Hematopoietic multipotent progenitor cell treated with erythropoietin and hydrocortisone succinate and interleukin-3 and kit ligand, for 8 days (in vitro differentiated cells): ENCODE results near the gene LBHD1.

Experiments
- DNase-seq: peaks from one replicate; pipeline ENCODE4 v3.0.0-alpha.2; 2015

Gene LBHD1

GRCh38 chr11:62613291-62613778 is 58.7 kb downstream of the LBHD1 start:
- DNase-seq = no peak
